Bronchial epithelial cell (primary cell): ENCODE results near the gene GIGYF2. TPM values are rescaled to one million over a fixed set of nuclear protein-coding genes. Genes with fewer than 3 reads are reported as not detected.
"Not testable (repeated sequence)": the region's sequence is repeated elsewhere in the genome, so short reads cannot be mapped to it uniquely, and the experiment has no call there.

Experiments
- DNase-seq: peaks from one replicate; pipeline ENCODE4 v3.0.0-alpha.2; 2010; ENCODE audit warnings: low read depth
- FAIRE-seq: peaks from 2 replicates; lab custom pipeline; 2011; peaks lifted over from hg19 to GRCh38; lab: Jason Lieb, UNC
- H3K27me3 ChIP-seq: 2 replicates; pipeline ENCODE4 v1.5.1; 2011; ENCODE audit warnings: low read length; ENCODE audit not compliant: control insufficient read depth, insufficient read depth
- H3K36me3 ChIP-seq: 2 replicates; pipeline ENCODE4 v1.5.1; 2011; ENCODE audit warnings: low read length; ENCODE audit not compliant: control insufficient read depth, insufficient read depth
- H3K4me3 ChIP-seq: 2 replicates; pipeline ENCODE4 v1.5.1; 2011; ENCODE audit warnings: mild to moderate bottlenecking, low read depth, low read length, control low read depth
- total RNA-seq: library from RNA; depleted of rRNA; stranded (reverse); fragments of >200 nt; gene quantifications from 2 replicates; pipeline ENCODE4 v1.2.1, GENCODE V29; 2014
- TF ChIP-seq, protein P1 (sequence below): IDR thresholded peaks from 2 replicates; pipeline ENCODE4 v1.5.1; 2011; ENCODE audit warnings: mild to moderate bottlenecking, moderate library complexity, low read length, control low read depth, inconsistent platforms; ENCODE audit not compliant: insufficient read depth, severe bottlenecking

GIGYF2 gene
- total RNA-seq, 1 donor from 2014 or later: 44.0 TPM

DNA sequence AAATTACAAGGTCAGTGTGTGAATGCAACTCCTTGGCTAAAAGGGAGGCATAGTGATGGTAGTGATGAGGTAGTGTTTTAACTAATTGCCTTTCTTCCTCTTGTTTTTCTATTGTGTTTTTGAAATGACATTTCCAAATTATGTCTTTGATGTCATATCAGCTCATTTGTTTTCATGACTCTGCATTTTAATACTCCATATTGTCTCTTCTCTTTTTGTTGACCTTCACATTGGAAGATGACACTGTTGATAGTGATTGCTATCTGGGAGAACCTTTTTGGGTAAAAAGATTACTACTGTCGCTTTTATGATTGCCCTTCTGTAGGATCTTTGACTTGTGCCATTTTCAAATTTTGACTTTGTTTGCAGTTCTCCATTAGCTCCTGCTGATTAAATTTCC is 3.0 kb downstream of the GIGYF2 start:
- Histone ChIP-seq H3K4me3 (no peak overlapping the region), H3K27me3 (no peaks in the 10 kb centered on the region), H3K36me3 (no peaks in the 10 kb centered on the region)
- TF ChIP-seq, protein P1, sequence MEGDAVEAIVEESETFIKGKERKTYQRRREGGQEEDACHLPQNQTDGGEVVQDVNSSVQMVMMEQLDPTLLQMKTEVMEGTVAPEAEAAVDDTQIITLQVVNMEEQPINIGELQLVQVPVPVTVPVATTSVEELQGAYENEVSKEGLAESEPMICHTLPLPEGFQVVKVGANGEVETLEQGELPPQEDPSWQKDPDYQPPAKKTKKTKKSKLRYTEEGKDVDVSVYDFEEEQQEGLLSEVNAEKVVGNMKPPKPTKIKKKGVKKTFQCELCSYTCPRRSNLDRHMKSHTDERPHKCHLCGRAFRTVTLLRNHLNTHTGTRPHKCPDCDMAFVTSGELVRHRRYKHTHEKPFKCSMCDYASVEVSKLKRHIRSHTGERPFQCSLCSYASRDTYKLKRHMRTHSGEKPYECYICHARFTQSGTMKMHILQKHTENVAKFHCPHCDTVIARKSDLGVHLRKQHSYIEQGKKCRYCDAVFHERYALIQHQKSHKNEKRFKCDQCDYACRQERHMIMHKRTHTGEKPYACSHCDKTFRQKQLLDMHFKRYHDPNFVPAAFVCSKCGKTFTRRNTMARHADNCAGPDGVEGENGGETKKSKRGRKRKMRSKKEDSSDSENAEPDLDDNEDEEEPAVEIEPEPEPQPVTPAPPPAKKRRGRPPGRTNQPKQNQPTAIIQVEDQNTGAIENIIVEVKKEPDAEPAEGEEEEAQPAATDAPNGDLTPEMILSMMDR: no peak
- DNase-seq (no peak), FAIRE-seq (no peak)

DNA sequence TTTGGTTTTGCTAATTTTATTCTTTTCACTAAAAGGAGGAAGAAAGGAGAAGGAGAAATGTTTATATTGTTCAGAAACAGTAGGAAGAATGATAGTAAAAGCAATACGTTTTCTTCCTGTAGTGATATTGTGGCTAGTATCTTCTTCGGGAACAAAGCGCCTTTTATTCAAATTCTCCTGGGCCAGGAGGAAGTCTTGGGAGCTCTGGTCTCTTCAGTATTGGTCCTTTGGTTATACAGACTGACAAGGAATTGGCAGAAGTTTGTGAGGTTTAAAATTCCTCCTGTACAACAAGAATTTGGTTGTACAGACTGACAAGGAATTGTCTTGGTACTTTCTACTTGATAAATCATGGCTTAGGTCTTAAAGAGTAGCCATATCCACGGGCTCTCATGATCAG is 9.9 kb downstream of the GIGYF2 start:
- TF ChIP-seq, protein P1: no peak
- H3K36me3 ChIP-seq: no peaks in the 10 kb centered on the region
- H3K4me3 ChIP-seq: no peak overlapping the region
- FAIRE-seq (no peak), DNase-seq (no peak)
- no peaks in the 10 kb centered on the region for H3K27me3 ChIP-seq

DNA sequence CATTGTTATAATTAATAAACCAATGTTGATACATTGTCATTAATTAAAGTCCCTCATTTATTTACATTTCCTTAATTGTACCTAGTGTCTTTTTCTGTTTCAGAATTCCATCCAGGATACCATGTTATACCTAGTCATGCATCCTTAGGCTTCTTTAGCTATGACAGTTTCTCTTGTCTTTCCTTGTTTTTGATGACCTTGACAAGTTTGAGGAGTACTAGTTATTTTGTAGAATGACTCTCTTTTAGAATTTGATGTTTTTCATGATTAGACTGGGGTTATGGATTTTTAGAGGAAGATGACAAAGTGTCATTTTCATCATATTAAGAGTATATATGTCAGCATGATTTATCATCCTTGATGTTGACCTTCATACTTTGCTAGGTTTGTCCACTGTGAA is 16.4 kb downstream of the GIGYF2 start:
- TF ChIP-seq, protein P1: no peak
- Histone ChIP-seq H3K4me3 (no peak overlapping the region), H3K36me3 (peaks cover 1% of the 10 kb centered on the region), H3K27me3 (no peaks in the 10 kb centered on the region)
- DNase-seq (no peak), FAIRE-seq (no peak)

DNA sequence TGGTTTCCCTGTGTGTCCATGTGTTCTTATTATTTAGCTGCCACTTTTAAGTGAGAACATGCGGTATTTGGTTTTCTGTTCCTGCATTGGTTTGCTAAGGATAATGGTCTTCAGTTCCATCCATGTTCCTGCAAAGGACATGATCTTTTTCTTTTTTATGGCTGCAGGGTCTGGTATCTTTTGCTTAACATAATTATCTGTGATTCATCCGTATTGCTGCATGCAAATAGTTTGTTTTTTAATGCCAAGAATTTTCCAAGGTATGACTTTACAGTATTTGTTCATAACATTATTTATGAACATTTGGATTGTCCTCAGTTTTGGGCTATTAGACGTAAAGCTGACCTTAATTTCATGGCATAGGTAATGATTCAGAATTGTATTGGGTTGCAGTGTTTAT is 17.8 kb downstream of the GIGYF2 start:
- TF ChIP-seq, protein P1: no peak
- no peaks in the 10 kb centered on the region for H3K27me3 ChIP-seq
- peaks cover 1% of the 10 kb centered on the region for H3K36me3 ChIP-seq
- no peak for DNase-seq
- no peak for FAIRE-seq
- H3K4me3 ChIP-seq: no peak overlapping the region

DNA sequence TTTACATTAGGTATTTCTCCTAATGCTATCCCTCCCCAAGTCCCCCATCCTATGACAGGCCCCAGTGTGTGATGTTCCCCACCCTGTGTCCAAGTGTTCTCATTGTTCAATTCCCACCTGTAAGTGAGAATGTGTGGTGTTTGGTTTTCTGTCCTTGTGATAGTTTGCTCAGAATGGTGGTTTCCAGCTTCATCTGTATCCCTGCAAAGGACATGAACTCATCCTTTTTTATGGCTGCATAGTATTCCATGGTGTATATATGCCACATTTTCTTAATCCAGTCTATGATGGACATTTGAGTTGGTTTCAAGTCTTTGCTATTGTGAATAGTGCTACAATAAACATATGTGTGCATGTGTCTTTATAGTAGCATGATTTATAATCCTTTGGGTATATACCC is 22.9 kb downstream of the GIGYF2 start:
- not testable (repeated sequence) for DNase-seq

DNA sequence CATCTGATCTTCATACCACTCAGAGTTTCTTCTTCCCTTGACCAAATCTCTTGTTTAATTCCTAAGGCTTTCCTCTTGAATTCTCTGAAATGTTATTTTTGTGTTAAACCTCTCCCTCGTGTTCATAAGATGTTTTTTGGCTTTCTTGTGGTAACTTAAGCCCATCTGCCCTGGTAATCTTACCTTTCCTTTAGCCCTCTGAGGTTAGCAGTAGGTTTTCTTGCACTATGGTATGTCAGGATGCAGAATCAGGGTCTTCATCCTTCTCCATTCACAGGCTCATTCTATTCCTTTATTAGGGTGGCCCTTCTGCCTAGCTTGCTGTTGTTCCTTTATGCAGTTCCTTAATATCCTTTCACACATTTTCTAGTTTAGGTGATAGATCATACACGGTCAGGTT is 24.1 kb downstream of the GIGYF2 start:
- TF ChIP-seq, protein P1: no peak
- Histone ChIP-seq H3K4me3 (no peak overlapping the region), H3K36me3 (peaks cover 2% of the 10 kb centered on the region), H3K27me3 (no peaks in the 10 kb centered on the region)
- DNase-seq (no peak), FAIRE-seq (no peak)

More for the DNA sequence above, 22.9 kb downstream of the GIGYF2 start:
- FAIRE-seq, H3K4me3 ChIP-seq, H3K27me3 ChIP-seq, H3K36me3 ChIP-seq: not testable (repeated sequence)
